ENCODE data around the gene PTGER1. TPM values are rescaled to one million over a fixed set of nuclear protein-coding genes. Genes with fewer than 3 reads are reported as not detected.

The PTGER1 gene
- total RNA-seq, 1 experiment from 2014 or later = 0.42 TPM

GRCh38 chr19:14450168-14450874 is 24.8 kb downstream of the PTGER1 start:
- Mint-ChIP-seq H3K27me3 (ENCODE audit: insufficient read depth, unreplicated experiment) (no peaks in the 10 kb centered on the region), H3K9me3 (ENCODE audit: unreplicated experiment) (no peaks in the 10 kb centered on the region), H3K27ac (ENCODE audit: low read depth, unreplicated experiment) (no peak overlapping the region), H3K4me1 (ENCODE audit: insufficient read depth, unreplicated experiment) (peaks cover 6% of the 10 kb centered on the region), H3K4me3 (ENCODE audit: unreplicated experiment) (no peak overlapping the region), H3K36me3 (ENCODE audit: insufficient read depth, unreplicated experiment) (peaks cover 79% of the 10 kb centered on the region)
- ChIA-PET CTCF (no interaction called here), POLR2A (interaction anchor here (0.6 kb wide), 1 partner anchor 13 kb away, joined by 5 read pairs; no protein-coding TSS in a partner anchor)
- no TSS peak for BruUV-seq (replicated peaks)
- peak; percentile 46 for DNase-seq (ENCODE audit: unreplicated experiment)
- TF ChIP-seq CTCF (IDR thresholded peaks at IDR 0.05; ENCODE audit: unreplicated experiment) = no peak
- intact Hi-C loops (cut with micrococcal nuclease) = no loop called here

GRCh38 chr19:14449321-14449720 is 25.8 kb downstream of the PTGER1 start:
- H3K9me3 Mint-ChIP-seq (ENCODE audit: unreplicated experiment) = no peaks in the 10 kb centered on the region
- H3K4me3 Mint-ChIP-seq (ENCODE audit: unreplicated experiment) = no peak overlapping the region
- BruUV-seq (replicated peaks) = no TSS peak
- DNase-seq (ENCODE audit: unreplicated experiment) = no peak
- no peak overlapping the region for H3K27ac Mint-ChIP-seq (ENCODE audit: low read depth, unreplicated experiment)
- peaks cover 6% of the 10 kb centered on the region for H3K4me1 Mint-ChIP-seq (ENCODE audit: insufficient read depth, unreplicated experiment)
- intact Hi-C loops (cut with micrococcal nuclease) = no loop called here
- no peak for TF ChIP-seq CTCF (IDR thresholded peaks at IDR 0.05; ENCODE audit: unreplicated experiment)
- H3K27me3 Mint-ChIP-seq (ENCODE audit: insufficient read depth, unreplicated experiment) = no peaks in the 10 kb centered on the region
- ChIA-PET CTCF (no interaction called here), POLR2A (no interaction called here)
- H3K36me3 Mint-ChIP-seq (ENCODE audit: insufficient read depth, unreplicated experiment) = peaks cover 79% of the 10 kb centered on the region

- H3K36me3 Mint-ChIP-seq (ENCODE audit: insufficient read depth, unreplicated experiment) = peaks cover 83% of the 10 kb centered on the region
- no peaks in the 10 kb centered on the region for H3K9me3 Mint-ChIP-seq (ENCODE audit: unreplicated experiment)
- intact Hi-C loops (cut with micrococcal nuclease) = no loop called here
- BruUV-seq (replicated peaks) = no TSS peak
- no peak for DNase-seq (ENCODE audit: unreplicated experiment)
- peaks cover 6% of the 10 kb centered on the region for H3K4me1 Mint-ChIP-seq (ENCODE audit: insufficient read depth, unreplicated experiment)
- H3K27ac Mint-ChIP-seq (ENCODE audit: low read depth, unreplicated experiment) = no peak overlapping the region
- TF ChIP-seq CTCF (IDR thresholded peaks at IDR 0.05; ENCODE audit: unreplicated experiment) = no peak
- no peak overlapping the region for H3K4me3 Mint-ChIP-seq (ENCODE audit: unreplicated experiment)
- POLR2A ChIA-PET = interaction anchor here (0.9 kb wide), 1 partner anchor 70 kb away, joined by 3 read pairs; no protein-coding TSS in a partner anchor
- CTCF ChIA-PET = interaction anchor here (0.6 to 1.0 kb wide), 2 partner anchors 36 to 805 kb away, joined by 3 to 4 read pairs; no protein-coding TSS in a partner anchor
- no peaks in the 10 kb centered on the region for H3K27me3 Mint-ChIP-seq (ENCODE audit: insufficient read depth, unreplicated experiment)
Measured at GRCh38 chr19:14446336-14447036, 28.7 kb downstream of the PTGER1 start.

DNA sequence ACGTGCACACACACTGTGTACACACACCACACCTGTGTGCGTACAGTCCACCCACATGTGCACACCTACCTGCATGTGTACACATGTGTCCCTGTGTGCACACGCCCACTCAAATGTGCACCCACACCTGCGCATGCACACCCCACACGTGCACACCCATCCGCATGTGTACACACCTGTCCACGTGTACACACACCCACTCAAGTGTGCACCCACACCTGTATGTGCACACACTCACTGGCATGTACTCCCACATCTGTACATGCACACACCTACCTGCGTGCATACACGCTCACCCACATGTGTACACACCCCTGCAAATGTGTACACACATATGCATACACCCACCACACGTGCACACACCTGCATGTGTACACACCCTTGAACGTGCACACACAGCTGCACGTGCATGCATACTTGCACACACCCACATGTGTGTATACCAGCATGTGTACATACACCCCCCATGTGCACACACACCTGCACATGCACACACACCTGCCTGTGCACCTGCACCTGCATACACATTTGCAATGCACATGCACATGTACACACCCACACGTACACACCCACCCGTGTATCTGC is 31.4 kb downstream of the PTGER1 start:
- Mint-ChIP-seq H3K27me3 (ENCODE audit: insufficient read depth, unreplicated experiment) (no peaks in the 10 kb centered on the region), H3K4me1 (ENCODE audit: insufficient read depth, unreplicated experiment) (no peaks in the 10 kb centered on the region), H3K4me3 (ENCODE audit: unreplicated experiment) (no peak overlapping the region), H3K36me3 (ENCODE audit: insufficient read depth, unreplicated experiment) (peaks cover 76% of the 10 kb centered on the region), H3K27ac (ENCODE audit: low read depth, unreplicated experiment) (no peak overlapping the region), H3K9me3 (ENCODE audit: unreplicated experiment) (no peaks in the 10 kb centered on the region)
- ChIA-PET POLR2A (no interaction called here), CTCF (no interaction called here)
- no peak for TF ChIP-seq CTCF (IDR thresholded peaks at IDR 0.05; ENCODE audit: unreplicated experiment)
- no TSS peak for BruUV-seq (replicated peaks)
- DNase-seq (ENCODE audit: unreplicated experiment) = no peak
- intact Hi-C loops (cut with micrococcal nuclease) = no loop called here
